DOHH2 (cell line): ENCODE results near the gene KCNH5.

Experiments
- H3F3A ChIP-seq: fragments of 200-600 bp; sonication (generic), shearing (Covaris generic); 2 replicates; pipeline ENCODE4 v1.6.0; 2016; ENCODE audit warnings: antibody characterized with exemption, mild to moderate bottlenecking; ENCODE audit not compliant: control insufficient read depth, insufficient read depth
- H3K27ac ChIP-seq: fragments of 200-600 bp; sonication (generic); 2 replicates; pipeline ENCODE4 v1.5.1; 2014; ENCODE audit warnings: low read depth, mild to moderate bottlenecking, low read length, moderate library complexity
- H3K27me3 ChIP-seq: fragments of 200-600 bp; sonication (generic); 2 replicates; pipeline ENCODE4 v1.6.1; 2014; ENCODE audit warnings: mild to moderate bottlenecking, low read length, mixed read lengths; ENCODE audit not compliant: control insufficient read depth
- H3K36me3 ChIP-seq: fragments of 200-600 bp; sonication (generic); 2 replicates; pipeline ENCODE4 v1.6.1; 2014; ENCODE audit warnings: mild to moderate bottlenecking, low read length, moderate library complexity, mixed read lengths; ENCODE audit not compliant: control insufficient read depth
- H3K4me1 ChIP-seq: fragments of 200-600 bp; sonication (generic); 2 replicates; pipeline ENCODE4 v1.6.1; 2014; ENCODE audit warnings: mild to moderate bottlenecking, low read length, mixed read lengths; ENCODE audit not compliant: control insufficient read depth
- H3K4me2 ChIP-seq: fragments of 200-600 bp; sonication (generic); 2 replicates; pipeline ENCODE4 v1.6.0; 2014; ENCODE audit warnings: mild to moderate bottlenecking, low read length, moderate library complexity
- H3K4me3 ChIP-seq: fragments of 200-600 bp; sonication (generic); 2 replicates; pipeline ENCODE4 v1.5.1; 2014; ENCODE audit warnings: mild to moderate bottlenecking, low read length, mixed read lengths
- H3K79me2 ChIP-seq: fragments of 200-600 bp; sonication (generic); 2 replicates; pipeline ENCODE4 v1.6.1; 2014; ENCODE audit warnings: mild to moderate bottlenecking, low read length, mixed read lengths; ENCODE audit not compliant: control insufficient read depth
- H3K9me2 ChIP-seq: fragments of 200-600 bp; sonication (generic); replicated peaks from 2 replicates; pipeline ENCODE4 v1.6.1; 2014; ENCODE audit warnings: mild to moderate bottlenecking, low read length, mixed read lengths; ENCODE audit not compliant: control insufficient read depth
- H3K9me3 ChIP-seq: fragments of 200-600 bp; sonication (generic); 2 replicates; pipeline ENCODE4 v1.6.1; 2014; ENCODE audit warnings: antibody characterized with exemption, low read length, mixed read lengths; ENCODE audit not compliant: control insufficient read depth, insufficient read depth
- H4K20me1 ChIP-seq: fragments of 200-600 bp; sonication (generic); 2 replicates; pipeline ENCODE4 v1.6.0; 2014; ENCODE audit warnings: low read depth, mild to moderate bottlenecking, antibody characterized with exemption, low read length, moderate library complexity; ENCODE audit not compliant: control insufficient read depth, insufficient read depth
- EZH2phosphoT487 ChIP-seq: fragments of 200-600 bp; sonication (generic); IDR thresholded peaks from 2 replicates; pipeline ENCODE4 v1.6.1; 2017; ENCODE audit warnings: borderline replicate concordance, mild to moderate bottlenecking, antibody characterized with exemption, low read length, moderate library complexity, mixed read lengths
- TF ChIP-seq, protein P1 (sequence below): fragments of 200-600 bp; sonication (generic); IDR thresholded peaks from one replicate; pipeline ENCODE4 v1.5.1; 2014; ENCODE audit warnings: antibody characterized with exemption, mild to moderate bottlenecking, low read depth, low read length; ENCODE audit not compliant: poor library complexity, severe bottlenecking

The KCNH5 gene

DNA sequence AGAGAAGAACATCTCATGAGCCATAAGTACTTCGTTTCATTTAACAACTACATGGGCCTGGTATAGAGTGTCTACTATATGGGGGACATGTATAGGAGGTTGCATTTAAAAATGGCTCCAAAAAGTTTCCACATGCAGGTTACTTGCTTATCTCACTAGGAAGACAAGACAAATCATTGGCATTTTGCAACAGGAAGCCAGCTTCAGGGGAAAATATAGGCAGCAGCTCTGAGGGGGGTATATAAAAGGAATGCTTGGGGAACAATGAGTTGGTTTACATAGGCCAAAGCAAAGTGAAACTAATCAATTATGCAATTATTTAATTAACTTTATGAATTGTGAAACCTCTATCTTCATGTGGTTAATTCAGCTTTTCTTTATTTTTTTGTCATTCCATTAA, 225.3 kb downstream of the KCNH5 start:
- H3K9me3 ChIP-seq: no peaks in the 10 kb centered on the region
- no peaks in the 10 kb centered on the region for H3K9me2 ChIP-seq
- no peaks in the 10 kb centered on the region for H4K20me1 ChIP-seq
- H3K79me2 ChIP-seq: no peaks in the 10 kb centered on the region
- no peak for TF ChIP-seq EZH2phosphoT487
- TF ChIP-seq, protein P1, sequence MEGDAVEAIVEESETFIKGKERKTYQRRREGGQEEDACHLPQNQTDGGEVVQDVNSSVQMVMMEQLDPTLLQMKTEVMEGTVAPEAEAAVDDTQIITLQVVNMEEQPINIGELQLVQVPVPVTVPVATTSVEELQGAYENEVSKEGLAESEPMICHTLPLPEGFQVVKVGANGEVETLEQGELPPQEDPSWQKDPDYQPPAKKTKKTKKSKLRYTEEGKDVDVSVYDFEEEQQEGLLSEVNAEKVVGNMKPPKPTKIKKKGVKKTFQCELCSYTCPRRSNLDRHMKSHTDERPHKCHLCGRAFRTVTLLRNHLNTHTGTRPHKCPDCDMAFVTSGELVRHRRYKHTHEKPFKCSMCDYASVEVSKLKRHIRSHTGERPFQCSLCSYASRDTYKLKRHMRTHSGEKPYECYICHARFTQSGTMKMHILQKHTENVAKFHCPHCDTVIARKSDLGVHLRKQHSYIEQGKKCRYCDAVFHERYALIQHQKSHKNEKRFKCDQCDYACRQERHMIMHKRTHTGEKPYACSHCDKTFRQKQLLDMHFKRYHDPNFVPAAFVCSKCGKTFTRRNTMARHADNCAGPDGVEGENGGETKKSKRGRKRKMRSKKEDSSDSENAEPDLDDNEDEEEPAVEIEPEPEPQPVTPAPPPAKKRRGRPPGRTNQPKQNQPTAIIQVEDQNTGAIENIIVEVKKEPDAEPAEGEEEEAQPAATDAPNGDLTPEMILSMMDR: no peak
- no peak overlapping the region for H3K27ac ChIP-seq
- H3K27me3 ChIP-seq: no peaks in the 10 kb centered on the region
- no peak overlapping the region for H3K4me2 ChIP-seq
- H3K4me1 ChIP-seq: no peaks in the 10 kb centered on the region
- no peaks in the 10 kb centered on the region for H3K36me3 ChIP-seq
- H3F3A ChIP-seq: no peaks in the 10 kb centered on the region
- H3K4me3 ChIP-seq: no peak overlapping the region

DNA sequence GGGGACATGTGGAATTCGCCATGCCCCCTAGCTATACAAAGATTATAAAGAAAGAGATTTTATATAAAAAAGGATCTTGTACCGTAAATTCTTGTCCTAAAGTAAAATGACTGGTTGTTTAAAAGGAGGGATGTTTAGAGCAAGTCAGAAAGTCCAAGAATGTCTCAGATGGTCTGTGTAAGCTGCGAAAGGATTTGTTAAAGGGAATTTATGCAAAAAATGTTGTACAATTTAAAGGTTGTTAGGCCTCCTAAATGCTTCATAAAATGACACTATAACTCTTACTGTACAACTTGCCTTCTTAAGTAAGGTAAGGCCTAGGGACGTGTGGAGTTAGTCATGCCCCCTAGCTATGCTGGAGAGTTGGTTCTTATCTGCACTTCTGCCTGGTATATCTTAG, 237.6 kb downstream of the KCNH5 start:
- Histone ChIP-seq H3K27ac (no peak overlapping the region), H4K20me1 (no peaks in the 10 kb centered on the region), H3F3A (no peaks in the 10 kb centered on the region), H3K4me3 (no peak overlapping the region), H3K27me3 (no peaks in the 10 kb centered on the region), H3K9me3 (no peaks in the 10 kb centered on the region), H3K79me2 (no peaks in the 10 kb centered on the region), H3K9me2 (no peaks in the 10 kb centered on the region), H3K36me3 (no peaks in the 10 kb centered on the region), H3K4me1 (no peaks in the 10 kb centered on the region), H3K4me2 (no peak overlapping the region)
- TF ChIP-seq EZH2phosphoT487: no peak
- TF ChIP-seq, protein P1: no peak

DNA sequence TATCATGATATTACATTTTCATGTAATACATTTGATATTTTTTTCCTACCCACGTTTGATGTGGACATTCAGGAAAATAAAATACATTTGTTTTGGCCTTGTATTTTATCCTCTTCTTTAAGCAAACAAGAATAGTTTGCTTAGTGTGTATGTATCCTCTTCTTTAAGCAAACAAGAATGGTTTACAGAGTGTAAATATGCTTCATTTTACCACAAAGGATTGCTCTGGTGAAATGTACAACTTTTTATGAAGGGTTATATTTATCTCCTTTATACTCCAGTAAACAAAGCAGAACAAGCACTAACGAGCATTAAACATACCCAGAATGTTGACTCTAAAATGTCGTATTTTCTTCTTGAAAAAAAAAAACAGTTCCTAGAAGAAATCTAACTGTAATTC, 244.7 kb downstream of the KCNH5 start:
- Histone ChIP-seq H3K4me1 (no peaks in the 10 kb centered on the region), H3K36me3 (no peaks in the 10 kb centered on the region), H3F3A (no peaks in the 10 kb centered on the region), H4K20me1 (no peaks in the 10 kb centered on the region), H3K4me2 (no peak overlapping the region), H3K9me2 (no peaks in the 10 kb centered on the region), H3K9me3 (no peaks in the 10 kb centered on the region), H3K4me3 (no peak overlapping the region), H3K27ac (no peak overlapping the region), H3K79me2 (no peaks in the 10 kb centered on the region), H3K27me3 (no peaks in the 10 kb centered on the region)
- TF ChIP-seq, protein P1: no peak
- TF ChIP-seq EZH2phosphoT487: no peak

DNA sequence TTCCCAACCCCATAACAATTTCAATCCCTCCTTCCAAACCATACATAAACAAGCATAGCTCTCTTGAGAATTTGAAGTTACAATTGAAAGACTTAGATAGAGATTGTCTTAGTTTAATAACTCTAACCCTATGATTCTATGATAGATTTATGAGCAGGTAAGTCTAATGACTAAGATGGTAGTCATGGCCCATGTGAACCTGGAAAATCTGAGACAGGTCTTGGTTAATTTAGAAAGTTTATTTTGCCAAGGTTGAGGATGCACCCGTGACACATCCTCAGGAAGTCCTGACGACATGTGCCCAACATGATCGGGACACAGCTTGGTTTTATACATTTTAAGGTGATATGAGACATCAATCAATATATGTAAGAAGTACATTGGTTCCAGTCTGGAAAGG, 248.8 kb downstream of the KCNH5 start:
- no peaks in the 10 kb centered on the region for H4K20me1 ChIP-seq
- H3K27me3 ChIP-seq: no peaks in the 10 kb centered on the region
- no peaks in the 10 kb centered on the region for H3K9me2 ChIP-seq
- no peaks in the 10 kb centered on the region for H3K79me2 ChIP-seq
- H3K4me3 ChIP-seq: no peak overlapping the region
- no peak overlapping the region for H3K27ac ChIP-seq
- H3K4me2 ChIP-seq: no peak overlapping the region
- no peaks in the 10 kb centered on the region for H3K4me1 ChIP-seq
- no peak for TF ChIP-seq EZH2phosphoT487
- TF ChIP-seq, protein P1: no peak
- no peaks in the 10 kb centered on the region for H3K9me3 ChIP-seq
- no peaks in the 10 kb centered on the region for H3K36me3 ChIP-seq
- H3F3A ChIP-seq: no peaks in the 10 kb centered on the region
